Epithelial cell of proximal tubule (primary cell): ENCODE measurements around the gene FYB1. TPM values are rescaled to one million over a fixed set of nuclear protein-coding genes. Genes with fewer than 3 reads are reported as not detected.

Experiments
- DNase-seq: peaks from one replicate; pipeline ENCODE4 v3.0.0-alpha.2; 2011; ENCODE audit warnings: low read depth
- H3K4me3 ChIP-seq: 2 replicates; pipeline ENCODE4 v1.5.1; 2011; ENCODE audit warnings: low read depth, mild to moderate bottlenecking, low read length
- total RNA-seq: library from RNA; depleted of rRNA; stranded (reverse); fragments of >200 nt; gene quantifications from 2 replicates; pipeline ENCODE4 v1.2.3, GENCODE V29; 2015
- TF ChIP-seq, protein P1 (sequence below): conservative IDR thresholded peaks from 2 replicates; pipeline ENCODE4 v1.5.1; 2012; ENCODE audit warnings: low read depth, mild to moderate bottlenecking, low read length

Gene FYB1
- total RNA-seq, 1 donor from 2014 or later, result not detected

DNA sequence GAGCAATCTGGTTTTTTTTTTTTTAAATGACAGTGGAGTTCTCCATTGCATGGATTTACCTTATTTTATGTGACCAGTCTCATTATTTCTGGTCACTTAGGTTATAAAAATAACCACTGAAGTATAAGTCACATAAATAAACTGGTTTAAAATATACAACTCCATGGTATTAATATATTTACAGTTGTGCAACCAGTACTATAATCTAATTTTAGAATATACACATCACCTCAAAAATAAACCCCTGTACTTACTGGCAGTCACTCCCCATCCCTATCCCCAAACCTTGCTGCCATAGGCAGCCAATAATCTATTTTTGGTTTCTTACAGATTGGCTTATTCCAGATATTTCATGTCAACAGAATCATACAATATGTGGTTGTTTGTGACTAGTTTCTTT lies 57.8 kb downstream of the FYB1 start:
- DNase-seq, result no peak
- TF ChIP-seq, protein P1, sequence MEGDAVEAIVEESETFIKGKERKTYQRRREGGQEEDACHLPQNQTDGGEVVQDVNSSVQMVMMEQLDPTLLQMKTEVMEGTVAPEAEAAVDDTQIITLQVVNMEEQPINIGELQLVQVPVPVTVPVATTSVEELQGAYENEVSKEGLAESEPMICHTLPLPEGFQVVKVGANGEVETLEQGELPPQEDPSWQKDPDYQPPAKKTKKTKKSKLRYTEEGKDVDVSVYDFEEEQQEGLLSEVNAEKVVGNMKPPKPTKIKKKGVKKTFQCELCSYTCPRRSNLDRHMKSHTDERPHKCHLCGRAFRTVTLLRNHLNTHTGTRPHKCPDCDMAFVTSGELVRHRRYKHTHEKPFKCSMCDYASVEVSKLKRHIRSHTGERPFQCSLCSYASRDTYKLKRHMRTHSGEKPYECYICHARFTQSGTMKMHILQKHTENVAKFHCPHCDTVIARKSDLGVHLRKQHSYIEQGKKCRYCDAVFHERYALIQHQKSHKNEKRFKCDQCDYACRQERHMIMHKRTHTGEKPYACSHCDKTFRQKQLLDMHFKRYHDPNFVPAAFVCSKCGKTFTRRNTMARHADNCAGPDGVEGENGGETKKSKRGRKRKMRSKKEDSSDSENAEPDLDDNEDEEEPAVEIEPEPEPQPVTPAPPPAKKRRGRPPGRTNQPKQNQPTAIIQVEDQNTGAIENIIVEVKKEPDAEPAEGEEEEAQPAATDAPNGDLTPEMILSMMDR, result no peak
- H3K4me3 ChIP-seq, result no peak overlapping the region

DNA sequence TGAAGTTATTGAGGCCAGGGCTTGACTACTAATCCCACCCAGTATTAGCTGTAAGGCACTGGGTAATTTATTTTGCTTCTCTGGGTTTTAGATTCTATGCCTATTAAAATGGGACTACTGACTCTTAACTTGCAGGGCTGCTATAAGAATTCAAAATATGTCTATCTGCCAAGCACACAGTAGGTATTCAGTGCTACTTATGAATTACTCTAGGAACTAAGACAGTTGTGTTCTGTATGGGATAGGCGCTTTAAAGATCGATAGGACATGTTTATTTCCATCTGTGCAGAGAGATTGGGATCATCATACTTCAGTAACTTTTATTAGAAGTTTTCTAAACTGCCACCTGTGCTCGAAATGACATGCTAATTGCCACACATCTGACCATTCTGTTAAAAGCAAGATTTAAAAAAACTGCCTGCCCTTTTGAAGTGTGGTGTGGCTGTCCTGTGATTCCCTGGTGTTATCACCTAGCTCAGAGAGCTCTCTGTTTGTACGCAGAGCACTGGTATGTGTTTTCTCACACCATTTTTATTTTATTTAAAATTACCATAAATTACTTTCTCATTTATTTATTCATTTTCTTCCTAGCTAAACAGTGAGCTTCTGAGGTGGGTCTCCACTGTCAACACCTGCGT lies 58.7 kb downstream of the FYB1 start:
- DNase-seq, result no peak
- TF ChIP-seq, protein P1, result no peak
- no peak overlapping the region for H3K4me3 ChIP-seq

DNA sequence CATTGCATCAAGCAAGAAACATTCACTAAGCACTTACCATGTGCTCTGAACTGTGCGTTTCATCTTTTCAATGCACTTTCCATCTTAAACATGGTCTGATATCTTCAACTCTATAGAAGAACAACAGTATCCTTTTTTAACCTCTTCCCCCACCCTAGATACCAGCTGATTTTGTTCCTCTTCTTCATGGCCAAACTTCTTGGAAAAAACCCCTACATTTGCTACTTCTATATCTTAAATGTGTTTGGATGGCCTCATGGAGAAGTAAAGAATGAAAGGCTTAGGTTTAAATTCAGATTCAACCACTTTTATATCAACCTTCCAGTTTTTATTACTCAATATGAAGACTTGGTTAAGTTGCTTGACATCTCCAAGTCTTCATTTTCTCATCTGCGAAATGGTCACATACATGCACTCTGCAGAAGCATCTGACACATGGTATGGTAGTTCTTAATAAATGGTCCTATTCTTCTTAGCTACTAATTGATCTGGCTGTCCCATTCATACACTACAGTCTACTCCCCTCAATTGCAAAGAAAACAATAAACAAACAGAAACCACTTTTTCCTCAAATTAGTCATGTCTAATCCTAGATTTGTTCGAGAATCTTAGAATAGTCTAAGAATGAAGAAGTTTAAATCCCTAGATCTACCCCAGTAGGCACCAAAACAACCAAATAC lies 59.4 kb downstream of the FYB1 start:
- no peak overlapping the region for H3K4me3 ChIP-seq
- TF ChIP-seq, protein P1, result no peak

DNA sequence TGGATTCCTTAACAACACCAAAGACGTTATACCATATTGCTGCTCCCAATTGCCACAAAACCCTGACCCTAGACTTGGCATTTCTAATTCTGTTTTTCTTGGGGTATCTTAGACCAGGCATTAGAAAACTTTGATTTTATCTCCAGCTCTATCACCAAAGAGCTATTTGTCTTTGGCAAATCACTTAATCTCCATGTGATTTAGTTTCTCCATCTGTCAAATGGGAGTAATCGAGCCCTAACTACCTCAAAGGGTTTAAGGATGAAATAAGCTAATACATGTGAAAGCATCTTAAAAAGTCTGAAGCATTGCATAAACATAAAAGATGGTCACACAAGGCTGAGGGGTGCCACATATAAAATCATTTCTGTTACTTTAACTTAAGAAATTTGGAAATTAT lies 60.6 kb downstream of the FYB1 start:
- no peak for DNase-seq
- no peak overlapping the region for H3K4me3 ChIP-seq
- TF ChIP-seq, protein P1, result no peak

More for the DNA sequence above, 59.4 kb downstream of the FYB1 start:
- DNase-seq, result no peak

DNA sequence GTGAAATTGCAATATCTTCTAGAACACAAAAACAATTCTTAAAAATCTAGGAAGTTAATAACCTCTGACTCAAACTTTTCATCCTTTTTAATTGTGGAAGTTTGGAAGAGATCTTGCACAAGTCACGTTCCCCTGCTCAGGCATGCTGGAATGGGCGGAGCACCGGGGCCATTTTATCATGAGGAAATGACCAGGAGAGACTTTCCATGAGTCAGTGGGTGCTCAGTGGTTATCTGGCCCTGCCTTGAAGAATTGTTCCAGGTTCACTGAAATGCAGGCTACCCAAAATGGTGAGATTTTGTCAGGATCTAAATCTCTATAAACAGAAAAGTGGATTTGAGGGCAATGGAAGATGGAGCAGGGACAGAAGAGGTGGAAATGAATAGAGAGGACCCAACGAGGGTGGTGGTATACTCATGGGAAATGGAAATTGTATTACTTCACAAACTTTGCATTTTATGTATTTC lies 61.2 kb downstream of the FYB1 start:
- H3K4me3 ChIP-seq, result no peak overlapping the region
- no peak for DNase-seq
- TF ChIP-seq, protein P1, result no peak

DNA sequence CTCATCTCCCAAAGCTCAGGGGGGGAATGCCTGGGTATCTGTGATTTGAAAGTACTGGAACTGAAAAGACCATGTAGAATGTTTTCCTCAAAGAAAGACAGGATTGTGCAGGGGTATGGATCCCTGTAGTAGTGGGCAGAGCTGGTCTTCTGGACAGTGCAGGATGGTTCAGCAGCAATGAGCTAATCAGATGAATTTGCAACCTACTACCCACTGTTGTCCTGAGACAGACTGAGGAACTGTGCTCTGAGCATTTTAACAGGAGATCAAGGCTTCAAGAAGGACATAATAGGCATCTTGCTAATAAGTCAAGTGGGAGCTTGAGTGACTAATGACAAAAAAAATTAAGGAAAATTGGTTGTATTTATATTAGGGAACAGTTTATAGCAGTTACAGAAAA lies 61.7 kb downstream of the FYB1 start:
- no peak overlapping the region for H3K4me3 ChIP-seq
- TF ChIP-seq, protein P1, result no peak
- DNase-seq, result no peak
